HEK293T (cell line): ENCODE results near the gene COL5A1.

Experiments used
- ARNT ChIP-seq: fragments of 450-650 bp; IDR thresholded peaks from 2 replicates; pipeline ENCODE4 v1.6.1; 2017; ENCODE audit warnings: mild to moderate bottlenecking
- BHLHE40 ChIP-seq: fragments of 450-650 bp; IDR thresholded peaks from 2 replicates; pipeline ENCODE4 v1.6.1; 2016; ENCODE audit warnings: mild to moderate bottlenecking, moderate library complexity, borderline replicate concordance
- CTBP1 ChIP-seq: fragments of 450-650 bp; IDR thresholded peaks from 2 replicates; pipeline ENCODE4 v1.6.1; 2016; ENCODE audit warnings: borderline replicate concordance
- ELF4 ChIP-seq: fragments of 450-650 bp; IDR thresholded peaks from 2 replicates; pipeline ENCODE4 v1.6.1; 2017; ENCODE audit warnings: antibody characterized with exemption
- FOXA1 ChIP-seq: fragments of 450-650 bp; IDR thresholded peaks from 2 replicates; pipeline ENCODE4 v1.6.1; 2016; ENCODE audit warnings: mild to moderate bottlenecking
- FOXM1 ChIP-seq: fragments of 450-650 bp; IDR thresholded peaks from 2 replicates; pipeline ENCODE4 v1.6.1; 2017; ENCODE audit warnings: mild to moderate bottlenecking, borderline replicate concordance
- HDGF ChIP-seq: fragments of 450-650 bp; IDR thresholded peaks from 2 replicates; pipeline ENCODE4 v1.6.1; 2017; ENCODE audit warnings: antibody characterized with exemption, borderline replicate concordance
- L3MBTL2 ChIP-seq: fragments of 450-650 bp; conservative IDR thresholded peaks from 2 replicates; pipeline ENCODE4 v1.6.1; 2016; ENCODE audit warnings: mild to moderate bottlenecking
- LEF1 ChIP-seq: fragments of 450-650 bp; IDR thresholded peaks from 2 replicates; pipeline ENCODE4 v1.6.1; 2017; ENCODE audit warnings: mild to moderate bottlenecking, borderline replicate concordance
- PKNOX1 ChIP-seq: fragments of 450-650 bp; IDR thresholded peaks from 2 replicates; pipeline ENCODE4 v1.6.1; 2016
- SP1 ChIP-seq: fragments of 450-650 bp; IDR thresholded peaks from 2 replicates; pipeline ENCODE4 v1.6.1; 2017
- SUZ12 ChIP-seq: fragments of 450-650 bp; IDR thresholded peaks from 2 replicates; pipeline ENCODE4 v1.6.1; 2016; ENCODE audit warnings: mild to moderate bottlenecking
- TARDBP ChIP-seq: fragments of 450-650 bp; IDR thresholded peaks from 2 replicates; pipeline ENCODE4 v1.6.1; 2016
- ZNF384 ChIP-seq: fragments of 450-650 bp; IDR thresholded peaks from 2 replicates; pipeline ENCODE4 v1.6.1; 2016

- TF ChIP-seq FOXA1 (no peak), BHLHE40 (no peak), ARNT (no peak), SUZ12 (no peak), ELF4 (no peak), TARDBP (no peak), PKNOX1 (no peak), LEF1 (no peak), HDGF (no peak), SP1 (no peak), CTBP1 (no peak), ZNF384 (no peak), L3MBTL2 (no peak), FOXM1 (no peak)
Measured at GRCh38 chr9:134829356-134829937, 187.8 kb downstream of the COL5A1 start.
